HT1080 (cell line): ENCODE results near the gene BBS7. TPM values are rescaled to one million over a fixed set of nuclear protein-coding genes. Genes with fewer than 3 reads are reported as not detected.

Source experiments
- DNase-seq: peaks from one replicate; pipeline ENCODE4 v3.0.0-alpha.2; 2015; ENCODE audit warnings: low read depth
- polyA plus RNA-seq, 2 experiments: library from polyadenylated mRNA; depleted of rRNA; stranded (reverse); fragments of >200 nt; gene quantifications; 2 replicates each; pipeline ENCODE4 v1.2.3, GENCODE V29; 2015
- total RNA-seq: library from RNA; depleted of rRNA; stranded (reverse); fragments of >200 nt; shearing (Covaris generic); gene quantifications from 2 replicates; pipeline ENCODE4 v1.2.3, GENCODE V29; 2014; rRNA removed

BBS7 gene
- total RNA-seq, result 11.0 and 13.4 TPM in 2 replicates
- 18.9 and 19.9 TPM in 2 replicates for polyA plus RNA-seq (2015; cell fraction: cytosol; rRNA removed)
- polyA plus RNA-seq (2015; cell fraction: nucleus; rRNA removed), result 20.2 and 26.1 TPM in 2 replicates

GRCh38 chr4:121869841-121870822 is at the start of gene BBS7:
BBS7 (minus strand) TSS chr4:121870474; CDS start chr4:121870313, 161 bp downstream.
- peak; percentile 98 for DNase-seq

DNA sequence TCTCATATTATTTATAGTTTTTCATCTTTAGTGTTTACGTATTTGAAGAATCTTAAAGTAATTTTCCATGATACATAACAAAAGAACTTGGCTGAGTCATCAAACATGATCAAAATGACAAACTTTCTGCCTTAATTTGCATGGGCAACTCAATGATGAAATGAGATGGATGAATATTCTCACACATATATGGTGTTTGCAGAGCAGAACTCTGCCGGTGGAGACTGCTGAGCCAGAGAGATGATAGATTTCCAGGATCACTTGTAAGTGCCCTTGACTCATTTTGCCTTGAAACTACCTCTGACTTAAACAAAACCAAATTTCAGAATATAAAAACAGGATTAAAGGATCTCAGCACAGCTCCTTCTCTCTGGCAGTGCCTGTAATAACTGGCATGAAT is 43.4 kb upstream of the BBS7 start:
- no peak for DNase-seq

GRCh38 chr4:121908346-121908745 is 38.1 kb upstream of the BBS7 start:
- no peak for DNase-seq

GRCh38 chr4:121900132-121900983 is 30.1 kb upstream of the BBS7 start:
- DNase-seq, result peak; percentile 48

GRCh38 chr4:121898150-121898549 is 27.9 kb upstream of the BBS7 start:
- no peak for DNase-seq

DNA sequence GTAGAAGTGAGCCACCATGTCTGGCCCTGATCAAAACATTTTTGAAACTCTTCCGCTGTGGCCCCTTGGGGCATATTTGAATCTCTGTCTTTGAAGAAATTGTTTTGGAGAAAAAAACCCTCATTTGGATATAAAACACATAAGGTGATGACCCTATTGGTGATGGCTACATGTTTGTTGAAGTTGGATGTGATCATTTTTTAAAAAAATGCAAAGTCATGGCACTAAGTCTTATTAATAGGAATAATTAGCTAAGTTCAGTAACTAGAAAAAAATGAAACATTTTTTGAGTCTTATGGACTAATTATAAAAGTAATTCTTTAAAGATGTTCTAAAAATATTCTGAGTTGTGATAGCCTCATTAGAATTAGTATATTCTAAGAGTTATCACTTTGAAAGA is 17.9 kb upstream of the BBS7 start:
- DNase-seq, result no peak

- DNase-seq, result no peak
Observed at GRCh38 chr4:121885115-121885514, 14.8 kb upstream of the BBS7 start.

DNA sequence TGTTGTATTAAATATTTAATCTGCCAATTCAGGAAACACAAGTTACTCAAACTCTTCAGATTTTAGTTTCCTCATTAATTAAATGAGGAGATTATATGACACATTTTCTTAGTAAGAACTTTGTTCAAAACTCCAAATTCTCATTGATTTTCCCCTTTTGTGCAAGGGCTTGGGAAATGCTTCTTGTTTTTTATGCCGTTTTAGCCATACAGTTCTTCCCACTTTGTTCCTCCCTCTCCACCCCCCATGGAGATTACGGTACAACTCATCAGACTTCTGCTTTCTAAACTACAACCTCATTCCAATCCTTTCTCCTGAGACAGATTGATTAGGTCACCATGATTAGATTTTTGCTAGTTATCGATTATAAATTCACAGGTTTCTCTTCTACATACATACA is 10.9 kb upstream of the BBS7 start:
- DNase-seq, result no peak

DNA sequence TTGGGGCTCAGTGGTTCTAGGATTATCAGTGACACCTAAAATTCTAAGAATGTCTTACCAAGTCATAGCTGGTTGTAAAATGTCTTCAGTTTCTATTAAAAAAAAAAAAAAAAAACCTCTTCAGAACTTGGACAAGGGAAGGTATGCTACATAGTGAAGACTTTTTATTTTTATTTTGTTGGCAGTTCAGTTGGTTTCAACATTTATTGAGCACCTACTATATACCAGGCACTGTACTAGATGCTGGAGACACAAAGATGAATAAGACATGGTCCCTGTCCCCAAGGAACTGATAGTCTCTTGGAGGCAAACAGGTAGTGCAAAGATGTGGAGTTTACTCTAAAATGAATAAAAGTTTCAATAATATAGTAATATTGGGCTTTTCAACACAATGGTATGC is 8.9 kb upstream of the BBS7 start:
- DNase-seq, result no peak

GRCh38 chr4:121877041-121877773 is 6.9 kb upstream of the BBS7 start:
- DNase-seq, result peak; percentile 23

DNA sequence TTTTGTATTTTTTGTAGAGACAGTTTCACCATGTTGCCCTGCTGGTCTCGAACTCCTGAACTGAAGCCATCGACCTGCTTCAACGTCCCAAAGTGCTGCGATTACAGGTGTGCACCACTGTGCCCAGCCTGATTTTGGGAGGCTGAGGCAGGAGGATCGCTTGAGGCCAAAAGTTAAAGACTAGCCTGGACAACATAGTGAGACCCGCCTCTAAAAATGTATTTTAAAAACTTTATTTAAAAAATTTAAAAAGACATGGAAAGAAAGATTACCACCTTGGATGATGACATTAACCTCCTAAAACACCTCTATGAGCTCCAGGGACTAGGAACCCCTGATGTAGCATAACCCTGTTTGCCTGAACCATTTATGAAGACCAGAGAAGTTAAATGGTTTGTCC is 5.8 kb upstream of the BBS7 start:
- no peak for DNase-seq

- DNase-seq, result no peak
Observed at GRCh38 chr4:121875652-121876051, 5.4 kb upstream of the BBS7 start.

- no peak for DNase-seq
Observed at GRCh38 chr4:121873604-121874003, 3.3 kb upstream of the BBS7 start.

- DNase-seq, result no peak
Observed at GRCh38 chr4:121863799-121864198, 6.5 kb downstream of the BBS7 start.

DNA sequence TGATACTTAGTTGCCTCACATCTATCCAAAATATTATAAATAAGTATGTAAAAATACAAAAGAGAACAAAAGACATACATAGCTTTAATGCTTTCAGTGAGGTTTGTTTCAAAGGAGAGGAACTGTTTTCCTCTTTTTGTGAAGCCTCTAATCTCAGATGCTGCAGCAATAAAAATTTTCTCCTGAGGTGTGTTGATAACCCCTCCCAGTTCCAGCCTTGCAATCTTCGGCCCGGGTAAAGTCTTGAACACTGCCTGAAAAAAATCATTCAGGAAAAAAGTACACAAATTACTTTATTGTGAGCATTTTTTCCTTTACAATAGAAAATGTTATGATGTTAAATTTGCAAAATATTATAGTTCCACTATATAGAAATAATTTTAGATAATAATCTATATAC is 8.8 kb downstream of the BBS7 start:
- DNase-seq, result no peak

DNA sequence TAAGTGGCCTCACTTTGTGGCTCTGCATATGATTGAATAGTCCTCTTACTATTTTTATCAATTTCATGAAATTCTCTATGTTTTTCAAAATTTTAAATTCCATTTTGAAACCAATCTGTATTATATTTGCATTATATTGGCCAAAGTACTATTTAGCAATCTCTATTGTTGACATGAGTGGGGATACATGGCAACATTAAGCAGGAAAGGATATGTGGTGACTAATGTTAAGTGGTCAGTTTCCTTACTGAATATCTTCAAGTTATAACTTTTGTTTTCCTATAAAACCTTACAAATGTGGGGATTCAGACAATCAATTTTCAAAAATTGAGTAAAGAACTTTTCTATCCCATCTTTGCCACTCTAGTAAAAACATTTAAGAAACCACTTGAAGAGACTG is 10.2 kb downstream of the BBS7 start:
- DNase-seq, result no peak

DNA sequence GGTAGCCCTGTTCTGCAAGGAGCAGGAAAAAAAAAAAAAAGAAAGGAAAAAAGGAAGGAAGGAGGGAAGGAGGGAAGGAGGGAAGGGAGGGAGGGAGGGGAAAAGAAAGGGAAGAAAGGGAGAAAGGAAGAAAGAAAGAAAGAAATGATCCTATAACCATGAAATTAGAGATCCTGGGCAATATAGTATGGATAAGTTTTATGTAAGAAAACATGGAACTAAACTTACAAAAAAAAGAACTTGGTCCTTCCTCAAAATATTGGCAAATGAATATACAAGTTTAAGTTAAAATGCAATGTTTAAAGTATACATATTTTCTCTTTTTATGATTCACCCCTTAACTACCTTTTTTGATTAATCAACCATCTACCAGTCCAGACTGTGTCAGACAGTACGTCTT is 18.9 kb downstream of the BBS7 start:
- no peak for DNase-seq

- no peak for DNase-seq
Observed at GRCh38 chr4:121846662-121847061, 23.6 kb downstream of the BBS7 start.

DNA sequence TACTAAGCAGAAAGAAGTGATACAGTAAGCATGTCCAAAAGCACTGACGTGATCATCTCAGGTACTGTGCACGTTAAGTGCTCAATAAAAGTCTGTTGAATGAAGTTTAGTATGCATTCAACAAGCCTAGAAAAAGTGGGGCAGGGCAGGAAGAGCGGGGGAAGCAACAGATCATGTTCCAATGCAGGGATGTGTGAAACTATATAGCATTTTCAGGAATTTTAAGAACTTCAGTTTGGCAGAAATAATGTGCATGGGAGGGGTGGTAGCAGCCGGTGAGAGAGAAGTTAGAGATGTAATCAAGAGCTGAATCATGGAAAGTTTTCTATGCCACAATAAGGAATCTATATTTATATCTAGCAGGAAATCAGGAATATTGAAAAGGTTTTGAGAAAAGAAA is 27.4 kb downstream of the BBS7 start:
- DNase-seq, result no peak

- no peak for DNase-seq
Observed at GRCh38 chr4:121838136-121838535, 32.1 kb downstream of the BBS7 start.

DNA sequence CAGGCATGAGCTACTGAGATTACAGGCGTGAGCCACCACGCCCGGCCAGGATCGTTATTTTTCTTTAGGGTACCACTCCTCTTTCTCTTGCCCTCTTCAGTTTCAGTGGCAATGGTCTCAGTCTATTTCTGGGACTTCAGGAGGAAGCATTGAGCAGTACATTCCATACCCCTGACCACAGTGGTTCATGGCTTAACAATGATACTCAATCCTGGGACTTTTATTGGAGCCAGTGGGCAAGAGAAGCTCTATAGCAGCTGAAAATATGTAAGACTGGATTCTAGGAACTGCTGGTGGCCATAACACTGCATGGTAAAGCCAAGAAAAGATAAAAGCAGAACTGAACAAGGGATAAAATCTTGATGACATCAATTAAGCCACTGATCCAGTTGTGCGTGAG is 40.8 kb downstream of the BBS7 start:
- no peak for DNase-seq
